ENCODE results near the gene WDFY2. TPM values are rescaled to one million over a fixed set of nuclear protein-coding genes. Genes with fewer than 3 reads are reported as not detected.

WDFY2 gene
- total and polyA plus RNA-seq, 4 donors: 9.8 to 15.7 (median 14.3) TPM

DNA sequence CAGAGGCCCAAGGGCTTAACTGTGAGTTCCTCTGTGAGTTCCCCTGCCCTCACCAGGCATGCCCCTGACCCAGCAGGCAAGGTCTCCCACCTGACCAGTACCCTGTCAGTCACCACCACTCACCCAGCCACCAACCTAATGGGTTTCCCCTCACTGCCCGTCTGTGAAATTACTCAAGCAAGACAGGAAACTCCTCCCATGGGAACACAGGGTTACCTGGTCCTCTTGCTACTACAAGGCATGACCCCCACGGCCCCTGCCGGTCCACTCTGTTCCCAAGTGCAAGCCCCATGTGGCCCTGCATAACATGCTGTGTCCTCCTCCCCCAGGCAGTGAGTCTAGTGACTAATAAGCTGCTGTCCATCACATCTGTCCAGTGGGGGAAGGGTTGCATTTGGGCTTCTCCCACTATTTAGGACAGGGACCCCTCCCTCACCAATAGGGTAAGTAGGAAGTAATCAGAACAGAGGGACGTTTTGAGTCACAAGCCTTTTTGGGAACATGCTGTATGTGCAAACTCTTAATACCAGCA, 227.7 kb downstream of the WDFY2 start:
- no peak overlapping the region for H3K27ac ChIP-seq (ENCODE audit: low read depth, low read length)
- no peaks in the 10 kb centered on the region for H3K27me3 ChIP-seq (ENCODE audit: control insufficient read depth, insufficient read depth, low read length)
- no peaks in the 10 kb centered on the region for H3K36me3 ChIP-seq (ENCODE audit: control insufficient read depth, insufficient read depth, low read length)
- no peak overlapping the region for H3K4me3 ChIP-seq (ENCODE audit: low read depth, low read length)
- 57% methylated on average over 3 of the region's 4 CpGs for WGBS (ENCODE audit: insufficient coverage)
- peaks cover 3% of the 10 kb centered on the region for H3K4me1 ChIP-seq (ENCODE audit: control insufficient read depth, insufficient read depth, low read length)
- H3K9me3 ChIP-seq (ENCODE audit: control insufficient read depth, insufficient read depth, low read length): no peaks in the 10 kb centered on the region
- no peak for DNase-seq (ENCODE audit: low read depth in 4 of 6, low spot score in 6 of 6)

DNA sequence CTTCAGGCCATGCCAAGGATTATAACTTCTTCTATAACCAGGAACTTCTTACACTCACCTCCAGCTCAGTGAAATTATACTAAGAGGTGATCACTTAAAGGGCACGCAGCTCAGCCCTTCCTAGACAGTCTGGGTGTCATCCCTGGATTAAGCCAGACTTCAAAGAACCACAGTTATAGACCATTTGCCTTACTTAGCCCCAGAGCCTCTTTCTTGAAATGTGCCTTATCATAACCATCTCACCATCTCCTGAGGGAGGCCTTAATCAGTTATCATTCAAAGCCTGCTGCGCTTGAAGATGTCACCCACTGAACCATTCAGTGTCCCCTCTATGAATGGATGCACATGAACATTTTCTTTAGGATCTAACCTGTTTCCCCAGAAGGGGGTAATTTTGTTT, 229.8 kb downstream of the WDFY2 start:
- Histone ChIP-seq H3K9me3 (ENCODE audit: control insufficient read depth, insufficient read depth, low read length) (no peaks in the 10 kb centered on the region), H3K4me1 (ENCODE audit: control insufficient read depth, insufficient read depth, low read length) (peaks cover 3% of the 10 kb centered on the region)
- WGBS (ENCODE audit: insufficient coverage): 100% methylated on average over 1 of the region's 2 CpGs

DNA sequence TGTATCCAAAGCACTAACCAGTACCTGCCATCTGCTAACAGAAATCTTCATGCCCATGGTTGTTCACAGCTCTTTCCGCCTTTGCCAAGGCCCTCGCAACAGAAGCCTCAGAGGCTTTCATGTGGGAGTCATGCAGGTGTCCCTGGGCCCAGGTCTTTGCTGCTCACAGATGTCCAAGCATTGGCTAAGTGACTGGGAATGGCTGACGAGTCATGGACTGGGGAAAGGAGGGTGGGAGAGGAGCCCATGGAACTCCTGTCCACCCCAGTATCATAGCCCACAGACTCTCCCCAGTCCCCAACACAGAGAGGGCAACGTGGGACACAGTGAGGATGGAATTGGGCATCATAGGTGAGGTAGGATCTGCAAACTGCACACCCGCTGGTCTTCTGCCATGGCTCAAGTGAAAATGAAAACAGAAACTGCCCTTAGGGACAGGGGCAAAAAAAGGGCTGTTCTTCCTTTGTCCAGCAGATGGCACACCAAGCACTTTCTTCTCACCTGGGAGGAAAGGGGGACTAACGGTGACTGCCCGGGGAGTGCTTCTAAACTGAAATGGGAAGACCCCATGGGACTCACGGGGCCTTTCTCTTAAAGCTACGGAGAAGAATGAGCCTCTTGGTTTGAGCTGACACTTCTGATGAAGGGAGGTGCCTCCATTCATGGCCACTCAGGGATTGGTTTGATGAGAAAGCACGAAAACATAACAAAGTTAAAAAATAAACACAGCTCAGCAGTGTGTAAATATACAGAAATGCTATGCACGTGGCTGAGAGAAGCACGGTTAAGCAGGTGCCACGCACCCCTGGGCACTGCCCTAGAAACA, 230.8 kb downstream of the WDFY2 start:
- Histone ChIP-seq H3K9me3 (ENCODE audit: control insufficient read depth, insufficient read depth, low read length) (no peaks in the 10 kb centered on the region), H3K36me3 (ENCODE audit: control insufficient read depth, insufficient read depth, low read length) (no peaks in the 10 kb centered on the region), H3K27ac (ENCODE audit: low read depth, low read length) (no peak overlapping the region), H3K4me1 (ENCODE audit: control insufficient read depth, insufficient read depth, low read length) (peaks cover 3% of the 10 kb centered on the region), H3K4me3 (ENCODE audit: low read depth, low read length) (no peak overlapping the region), H3K27me3 (ENCODE audit: control insufficient read depth, insufficient read depth, low read length) (no peaks in the 10 kb centered on the region)
- DNase-seq (ENCODE audit: low read depth in 4 of 6, low spot score in 6 of 6): peak in 2 of 6 donors; percentile 75 to 78
- WGBS (ENCODE audit: insufficient coverage): 40% methylated on average over 5 of the region's 13 CpGs

More for the DNA sequence above, 229.8 kb downstream of the WDFY2 start:
- H3K27ac ChIP-seq (ENCODE audit: low read depth, low read length): no peak overlapping the region
- H3K27me3 ChIP-seq (ENCODE audit: control insufficient read depth, insufficient read depth, low read length): no peaks in the 10 kb centered on the region
- no peaks in the 10 kb centered on the region for H3K36me3 ChIP-seq (ENCODE audit: control insufficient read depth, insufficient read depth, low read length)
- no peak for DNase-seq (ENCODE audit: low read depth in 4 of 6, low spot score in 6 of 6)
- H3K4me3 ChIP-seq (ENCODE audit: low read depth, low read length): no peak overlapping the region

DNA sequence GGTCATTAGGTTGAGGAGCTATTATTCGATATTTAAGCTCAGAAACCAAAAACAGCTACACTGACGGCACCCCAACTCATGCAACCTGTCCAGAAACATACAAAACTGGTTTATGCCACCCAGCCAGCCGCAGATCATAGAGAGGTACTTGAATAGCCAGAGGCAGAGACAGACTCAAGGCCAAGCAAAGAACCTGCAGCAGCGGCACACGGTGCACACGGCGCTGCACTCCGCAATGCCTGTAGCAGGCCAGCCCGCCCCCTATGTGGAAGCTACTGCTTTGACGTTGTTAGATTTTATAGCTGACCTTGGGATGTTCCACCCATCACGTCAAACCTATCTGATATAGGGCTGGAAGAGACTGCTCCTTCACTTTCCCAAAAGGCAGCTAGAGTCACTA, 231.6 kb downstream of the WDFY2 start:
- Histone ChIP-seq H3K4me3 (ENCODE audit: low read depth, low read length) (no peak overlapping the region), H3K27ac (ENCODE audit: low read depth, low read length) (no peak overlapping the region)
- 86% methylated on average over 8 of the region's 11 CpGs for WGBS (ENCODE audit: insufficient coverage)

DNA sequence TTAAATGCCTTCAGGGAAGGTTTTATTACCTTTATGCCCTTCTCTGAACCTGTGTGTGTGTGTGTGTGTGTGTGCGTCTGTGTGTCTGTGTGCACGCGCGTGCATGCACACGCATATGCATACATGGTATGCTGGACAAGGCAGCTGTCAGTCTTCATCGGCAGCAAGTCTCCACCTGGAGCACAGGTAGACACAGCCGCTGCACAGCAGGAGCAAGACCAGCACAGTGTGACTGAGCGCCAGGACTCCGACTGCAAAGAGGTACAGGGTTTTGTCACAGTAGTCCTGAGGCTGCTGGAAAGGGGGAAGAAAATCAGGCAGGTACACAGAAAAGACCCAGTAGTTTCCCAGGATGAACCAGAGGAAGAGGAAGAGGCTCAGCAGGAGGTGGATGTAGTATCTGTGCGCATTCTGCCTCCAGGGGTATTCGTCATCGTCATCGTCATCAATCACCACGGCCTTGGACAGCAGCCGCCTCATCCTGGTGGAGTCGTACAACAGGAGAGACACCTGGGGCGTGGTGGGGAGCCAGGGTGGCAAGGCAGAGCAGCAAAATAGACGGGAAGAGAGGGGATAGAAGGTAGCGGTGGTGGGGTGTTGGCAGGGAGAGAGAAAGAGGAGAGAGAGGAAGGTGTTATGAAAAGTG, 232.5 kb downstream of the WDFY2 start:
- 80% methylated on average over 19 of the region's 19 CpGs for WGBS (ENCODE audit: insufficient coverage)
- no peak for DNase-seq (ENCODE audit: low read depth in 4 of 6, low spot score in 6 of 6)
- no peak overlapping the region for H3K4me3 ChIP-seq (ENCODE audit: low read depth, low read length)
- no peak overlapping the region for H3K27ac ChIP-seq (ENCODE audit: low read depth, low read length)
- no peaks in the 10 kb centered on the region for H3K27me3 ChIP-seq (ENCODE audit: control insufficient read depth, insufficient read depth, low read length)
- H3K36me3 ChIP-seq (ENCODE audit: control insufficient read depth, insufficient read depth, low read length): no peaks in the 10 kb centered on the region
- H3K9me3 ChIP-seq (ENCODE audit: control insufficient read depth, insufficient read depth, low read length): no peaks in the 10 kb centered on the region
- H3K4me1 ChIP-seq (ENCODE audit: control insufficient read depth, insufficient read depth, low read length): peaks cover 3% of the 10 kb centered on the region

More for the DNA sequence above, 231.6 kb downstream of the WDFY2 start:
- peaks cover 3% of the 10 kb centered on the region for H3K4me1 ChIP-seq (ENCODE audit: control insufficient read depth, insufficient read depth, low read length)
- H3K27me3 ChIP-seq (ENCODE audit: control insufficient read depth, insufficient read depth, low read length): no peaks in the 10 kb centered on the region
- no peaks in the 10 kb centered on the region for H3K36me3 ChIP-seq (ENCODE audit: control insufficient read depth, insufficient read depth, low read length)
- no peaks in the 10 kb centered on the region for H3K9me3 ChIP-seq (ENCODE audit: control insufficient read depth, insufficient read depth, low read length)
- DNase-seq (ENCODE audit: low read depth in 4 of 6, low spot score in 6 of 6): no peak

Small RNA genes lying within 50 kb of the gene (small RNA-seq; reads per million reads assigned to genes)
- gene MIR4703 (ENCODE audit: low replicate concordance) (not detected), gene RN7SL413P (ENCODE audit: low replicate concordance) (not detected), gene RNU6-65P (ENCODE audit: low replicate concordance) (not detected), gene RNY1P6 (ENCODE audit: low replicate concordance) (not detected)

Other genes starting within 250 kb of the WDFY2 start
- not detected for gene SERPINE3, start 244.8 kb upstream of the WDFY2 start, total RNA-seq
- under 1 TPM; 0.32 to 0.89 TPM for gene SERPINE3, start 244.8 kb upstream of the WDFY2 start, polyA plus RNA-seq (ENCODE audit: insufficient read length in 2 of 2)
- gene INTS6, start 131.4 kb upstream of the WDFY2 start, total RNA-seq: 10 to 100 TPM; 36.5 to 51.2 TPM
- 10 to 100 TPM; 22.8 to 25.7 TPM for gene INTS6, start 131.4 kb upstream of the WDFY2 start, polyA plus RNA-seq (ENCODE audit: insufficient read length in 2 of 2)
- gene DHRS12, start 219.7 kb downstream of the WDFY2 start, total RNA-seq: 10 to 100 TPM in 1 of 2 donors, 1 to 10 TPM in 1; 6.8 to 12.6 TPM
- 10 to 100 TPM; 13.8 to 15.2 TPM for gene DHRS12, start 219.7 kb downstream of the WDFY2 start, polyA plus RNA-seq (ENCODE audit: insufficient read length in 2 of 2)

All from spinal cord (tissue), 10 donors.